GM12891 (cell line): ENCODE data around the gene TAS1R3.

Source experiments
- PAX5 ChIP-seq: IDR thresholded peaks from 2 replicates; pipeline ENCODE4 v1.6.1; 2011; ENCODE audit warnings: low read length, moderate library complexity, mild to moderate bottlenecking; ENCODE audit not compliant: insufficient read depth, severe bottlenecking
- POLR2A ChIP-seq: IDR thresholded peaks from 2 replicates; pipeline ENCODE4 v1.6.1; 2011; ENCODE audit warnings: low read depth, low read length, control low read depth
- POLR2AphosphoS5 ChIP-seq: IDR thresholded peaks from 2 replicates; pipeline ENCODE4 v1.6.1; 2011; ENCODE audit warnings: low read depth, low read length, control low read depth
- POU2F2 ChIP-seq: IDR thresholded peaks from 2 replicates; pipeline ENCODE4 v1.6.1; 2011; ENCODE audit warnings: low read depth, mild to moderate bottlenecking, control low read depth, low read length, moderate library complexity
- SPI1 ChIP-seq: IDR thresholded peaks from 2 replicates; pipeline ENCODE4 v1.6.1; 2011; ENCODE audit warnings: low read depth, low read length, control low read depth
- TAF1 ChIP-seq: IDR thresholded peaks from 2 replicates; pipeline ENCODE4 v1.6.1; 2011; ENCODE audit warnings: low read depth, low read length, control low read depth

DNA sequence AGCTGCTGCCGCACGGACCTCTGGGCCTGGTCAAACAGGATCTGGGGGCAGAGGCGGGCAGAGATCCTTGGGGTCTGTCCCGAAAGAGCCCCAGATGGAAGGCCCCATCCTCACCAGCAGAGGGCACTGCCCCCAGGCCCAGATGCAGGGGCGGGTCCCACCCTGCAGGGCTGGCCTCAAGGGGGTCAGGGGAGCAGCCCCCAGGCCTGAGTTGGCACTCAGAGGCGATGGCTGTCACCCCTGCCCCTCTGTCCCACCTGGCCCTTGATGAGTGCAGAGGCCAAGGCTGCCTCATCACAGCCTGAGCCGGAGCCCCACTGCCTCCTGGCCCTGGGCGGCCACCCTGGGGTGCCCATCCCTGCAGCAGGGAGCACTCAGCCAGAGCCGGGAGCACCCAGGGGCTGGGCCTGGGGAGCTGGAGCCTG lies 29.1 kb upstream of the TAS1R3 start:
- TF ChIP-seq POLR2A (no peak), POLR2AphosphoS5 (no peak), PAX5 (no peak), TAF1 (no peak), SPI1 (no peak), POU2F2 (no peak)
